HG02970 (cell line): Measurements from ENCODE around the gene ITGB7.

Source experiments
- ATAC-seq: cut with Tn5 transposase; IDR thresholded peaks from one replicate; pipeline ENCODE4 v1.9.1; 2021; ENCODE audit warnings: mild to moderate bottlenecking, moderate library complexity, moderate number of reproducible peaks; ENCODE audit not compliant: unreplicated experiment, low FRiP score

ITGB7 gene

GRCh38 chr12:53231921-53232645 is 25.0 kb upstream of the ITGB7 start, which contains the start of gene RARG:
Gene RARG (minus strand): TSS chr12:53232209. CDS start chr12:53227545, 4,664 bp downstream.
- ATAC-seq, result no peak

GRCh38 chr12:53231671-53231920 is 24.5 kb upstream of the ITGB7 start:
- ATAC-seq, result no peak

- ATAC-seq, result no peak
These were observed 23.2 kb upstream of the ITGB7 start for GRCh38 chr12:53230108-53230845.

GRCh38 chr12:53229454-53229853 is 22.4 kb upstream of the ITGB7 start:
- no peak for ATAC-seq

GRCh38 chr12:53227836-53228235 is 20.8 kb upstream of the ITGB7 start:
- no peak for ATAC-seq

- no peak for ATAC-seq
These were observed 20.3 kb upstream of the ITGB7 start for GRCh38 chr12:53227341-53227740.

- no peak for ATAC-seq
These were observed 19.8 kb upstream of the ITGB7 start for GRCh38 chr12:53226815-53227214.

GRCh38 chr12:53225635-53226424 is 18.8 kb upstream of the ITGB7 start:
- no peak for ATAC-seq

- no peak for ATAC-seq
These were observed 18.0 kb upstream of the ITGB7 start for GRCh38 chr12:53224897-53225634.

GRCh38 chr12:53224061-53224896 is 17.2 kb upstream of the ITGB7 start:
- no peak for ATAC-seq

- no peak for ATAC-seq
These were observed 16.5 kb upstream of the ITGB7 start for GRCh38 chr12:53223389-53224060.

- no peak for ATAC-seq
These were observed 15.8 kb upstream of the ITGB7 start for GRCh38 chr12:53222806-53223261.

- no peak for ATAC-seq
These were observed 15.2 kb upstream of the ITGB7 start for GRCh38 chr12:53222170-53222721.

GRCh38 chr12:53221203-53222080 is 14.4 kb upstream of the ITGB7 start:
- ATAC-seq, result peak; percentile 35

GRCh38 chr12:53220694-53221202 is 13.7 kb upstream of the ITGB7 start:
- ATAC-seq, result peak; percentile 47

GRCh38 chr12:53219956-53220693 is 13.1 kb upstream of the ITGB7 start:
- ATAC-seq, result peak; percentile 25
